GM23338 (cell line): ENCODE data around the gene CHP1. TPM values are rescaled to one million over a fixed set of nuclear protein-coding genes. Genes with fewer than 3 reads are reported as not detected.

Experiments used
- ATAC-seq: fragments of 200-7000 bp; cut with Tn5 transposase; 3 replicates; pipeline ENCODE4 v1.9.1; 2020
- DNase-seq: peaks from one replicate; pipeline ENCODE4 v3.0.0-alpha.2; 2015; ENCODE audit warnings: low spot score
- H2AFZ ChIP-seq: fragments of 200-600 bp; sonication (generic); 2 replicates; pipeline ENCODE4 v1.8.0; 2016; ENCODE audit warnings: antibody characterized with exemption, mild to moderate bottlenecking, moderate library complexity
- H3F3A ChIP-seq: fragments of 200-600 bp; sonication (generic); replicated peaks from 2 replicates; pipeline ENCODE4 v1.8.0; 2017; ENCODE audit warnings: antibody characterized with exemption, mixed run types, low read depth
- H3K27ac ChIP-seq: fragments of 200-600 bp; sonication (generic); 2 replicates; pipeline ENCODE4 v1.6.1; 2016; ENCODE audit warnings: low read depth
- H3K27me3 ChIP-seq: fragments of 200-600 bp; sonication (generic); 2 replicates; pipeline ENCODE4 v1.8.0; 2016; ENCODE audit warnings: mild to moderate bottlenecking, mixed run types, moderate library complexity; ENCODE audit not compliant: insufficient read depth
- H3K36me3 ChIP-seq: fragments of 200-600 bp; sonication (generic); 2 replicates; pipeline ENCODE4 v1.8.0; 2016; ENCODE audit warnings: mild to moderate bottlenecking; ENCODE audit not compliant: insufficient read depth
- H3K4me1 ChIP-seq: fragments of 200-600 bp; sonication (generic); 2 replicates; pipeline ENCODE4 v1.8.0; 2016; ENCODE audit warnings: mild to moderate bottlenecking, moderate library complexity; ENCODE audit not compliant: insufficient read depth
- H3K4me2 ChIP-seq: fragments of 200-600 bp; sonication (generic); 2 replicates; pipeline ENCODE4 v1.7.1; 2017; ENCODE audit warnings: mixed run types
- H3K4me3 ChIP-seq: fragments of 200-600 bp; sonication (generic); 2 replicates; pipeline ENCODE4 v1.6.1; 2016; ENCODE audit warnings: mixed run types
- H3K79me2 ChIP-seq: fragments of 200-600 bp; sonication (generic); replicated peaks from 2 replicates; pipeline ENCODE4 v1.8.0; 2017; ENCODE audit warnings: mild to moderate bottlenecking; ENCODE audit not compliant: insufficient read depth
- H3K9me2 ChIP-seq: fragments of 200-600 bp; sonication (generic); 2 replicates; pipeline ENCODE4 v1.8.0; 2017; ENCODE audit not compliant: insufficient read depth
- H4K20me1 ChIP-seq: fragments of 200-600 bp; sonication (generic); replicated peaks from 2 replicates; pipeline ENCODE4 v1.8.0; 2017; ENCODE audit warnings: mild to moderate bottlenecking; ENCODE audit not compliant: insufficient read depth
- H3K27ac Mint-ChIP-seq: 2 replicates; pipeline ENCODE4 v1.8.0; 2020; ENCODE audit warnings: inconsistent platforms, mild to moderate bottlenecking, moderate library complexity, mixed read lengths
- H3K27me3 Mint-ChIP-seq: 3 replicates; pipeline ENCODE4 v1.8.0; 2022; ENCODE audit warnings: low read depth, mild to moderate bottlenecking, moderate library complexity, mixed read lengths, inconsistent platforms; ENCODE audit not compliant: insufficient read depth, poor library complexity
- H3K36me3 Mint-ChIP-seq: 3 replicates; pipeline ENCODE4 v1.8.0; 2021; ENCODE audit warnings: low read depth, mild to moderate bottlenecking, inconsistent platforms, moderate library complexity, mixed read lengths
- H3K4me1 Mint-ChIP-seq: 3 replicates; pipeline ENCODE4 v1.8.0; 2020; ENCODE audit warnings: mild to moderate bottlenecking, inconsistent platforms, mixed read lengths
- H3K4me3 Mint-ChIP-seq: 3 replicates; pipeline ENCODE4 v1.8.0; 2021; ENCODE audit warnings: moderate library complexity, mild to moderate bottlenecking, inconsistent platforms, mixed read lengths
- H3K9me3 Mint-ChIP-seq: 3 replicates; pipeline ENCODE4 v1.8.0; 2020; ENCODE audit warnings: moderate library complexity, mild to moderate bottlenecking, inconsistent platforms, mixed read lengths
- CREB1 ChIP-seq: fragments of 250-450 bp; sonication (Bioruptor Pico); IDR thresholded peaks from 2 replicates; pipeline ENCODE4 v1.5.0; 2020; ENCODE audit warnings: low read depth, mild to moderate bottlenecking, moderate library complexity
- EZH2 ChIP-seq: fragments of 200-600 bp; sonication (generic); IDR thresholded peaks from one replicate; pipeline ENCODE4 v1.8.0; 2017; ENCODE audit warnings: antibody characterized with exemption, mild to moderate bottlenecking, low read depth; ENCODE audit not compliant: unreplicated experiment
- EZH2phosphoT487 ChIP-seq: fragments of 200-600 bp; sonication (generic); IDR thresholded peaks from one replicate; pipeline ENCODE4 v1.8.1; 2018; ENCODE audit warnings: antibody characterized with exemption; ENCODE audit not compliant: unreplicated experiment
- NANOG ChIP-seq: IDR thresholded peaks from 2 replicates; pipeline ENCODE4 v1.6.1; 2016; ENCODE audit warnings: antibody characterized with exemption, borderline replicate concordance
- POLR2AphosphoS5 ChIP-seq: IDR thresholded peaks from 2 replicates; pipeline ENCODE4 v1.6.1; 2016; ENCODE audit warnings: antibody characterized with exemption, low read depth
- ZNF114 ChIP-seq: fragments of 250-450 bp; sonication (Bioruptor Pico); IDR thresholded peaks from 2 replicates; pipeline ENCODE4 v1.5.0; 2020; ENCODE audit warnings: mild to moderate bottlenecking, moderate library complexity
- ZNF331 ChIP-seq: fragments of 250-450 bp; sonication (Bioruptor Pico); IDR thresholded peaks from 2 replicates; pipeline ENCODE4 v1.5.0; 2020; ENCODE audit warnings: low read depth, mild to moderate bottlenecking, moderate library complexity
- polyA plus RNA-seq: library from polyadenylated mRNA; unstranded; fragments of >200 nt; fragmentation: Nextera tagmentation; extraction: Ambion mirVana; gene quantifications from 2 replicates; pipeline ENCODE4 v1.2.1, GENCODE V29; 2016
- total RNA-seq: library from RNA; depleted of rRNA; stranded (reverse); fragments of >200 nt; shearing (Covaris generic); gene quantifications from 2 replicates; pipeline ENCODE4 v1.2.3, GENCODE V29; 2014
- TF ChIP-seq, protein P1 (sequence below): IDR thresholded peaks from one replicate; pipeline ENCODE4 v1.6.1; 2018; ENCODE audit warnings: antibody characterized with exemption; ENCODE audit not compliant: unreplicated experiment
- TF ChIP-seq, protein P2 (sequence below): fragments of 250-450 bp; sonication (Bioruptor Pico); IDR thresholded peaks from 2 replicates; pipeline ENCODE4 v1.5.0; 2020; ENCODE audit warnings: mild to moderate bottlenecking, moderate library complexity
- TF ChIP-seq, protein P3 (sequence below): IDR thresholded peaks from 2 replicates; pipeline ENCODE4 v1.6.1; 2016; ENCODE audit warnings: antibody characterized with exemption
- TF ChIP-seq, protein P4 (sequence below), 2 experiments: fragments of 200-600 bp in 1 of 2; sonication (generic) in 1 of 2; conservative IDR thresholded peaks; 2 replicates each; pipeline versions ENCODE4 v1.5.1 to v1.6.1; 2016 to 2017; ENCODE audit warnings: antibody characterized with exemption in 2 of 2, low read depth in 2 of 2, mild to moderate bottlenecking in 2 of 2, moderate library complexity in 1 of 2

The CHP1 gene
- total and polyA plus RNA-seq, 2 experiments from 2014 or later = 62.3 to 109 TPM

DNA sequence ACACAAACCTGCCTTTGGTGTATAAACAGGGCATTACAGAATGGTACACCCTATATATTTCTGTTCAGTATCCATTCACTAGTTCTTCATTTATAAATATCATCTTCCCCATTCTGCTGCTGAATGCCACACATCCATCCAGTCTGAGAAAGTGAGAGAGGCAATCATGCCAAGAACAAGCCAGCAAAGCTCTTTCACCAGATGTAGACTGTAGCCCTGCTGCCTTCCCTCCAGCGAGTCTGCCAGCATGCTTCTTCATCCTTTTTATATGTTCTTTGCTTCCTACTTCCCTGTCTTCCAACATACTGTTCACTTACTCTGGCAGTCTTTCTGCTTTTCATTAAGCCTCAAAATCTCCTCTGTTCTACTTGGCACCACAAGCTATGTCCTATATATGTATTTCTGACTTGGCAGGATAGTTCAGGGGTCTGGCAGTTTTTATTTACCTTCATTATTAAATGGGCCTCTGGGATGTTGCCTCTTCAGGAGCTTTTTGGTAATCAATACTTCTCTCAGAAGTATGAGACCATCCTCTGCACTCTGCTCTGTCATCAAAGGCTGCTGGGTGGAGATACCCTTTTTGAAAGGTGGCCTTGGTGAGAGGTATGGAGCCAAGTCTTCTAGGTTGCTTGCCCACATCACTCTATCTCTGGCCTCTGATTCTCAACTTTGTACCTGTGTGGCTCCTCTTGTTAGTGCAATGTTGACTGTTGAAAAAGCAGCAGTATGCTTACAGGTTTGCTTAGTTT is 48.6 kb downstream of the CHP1 start:
- Histone ChIP-seq H3K9me2 (no peaks in the 10 kb centered on the region), H4K20me1 (no peaks in the 10 kb centered on the region), H3K4me1 (0 out of 2 replicates have a peak, but pooled peaks cover 5% of the 10 kb centered on the region), H3K27me3 (no peaks in the 10 kb centered on the region), H3K27ac (no peak overlapping the region), H3K36me3 (peaks cover 9% of the 10 kb centered on the region; the same call in 1 of the 2 replicates), H3F3A (peaks cover 3% of the 10 kb centered on the region; the same call in 1 of the 2 replicates), H2AFZ (no peak overlapping the region), H3K79me2 (peaks cover 8% of the 10 kb centered on the region), H3K4me2 (no peak overlapping the region), H3K4me3 (no peak overlapping the region)
- ATAC-seq (no peak), DNase-seq (no peak)
- peaks cover 11% of the 10 kb centered on the region for H3K27me3 Mint-ChIP-seq
- no peaks in the 10 kb centered on the region; the same call in 2 of the 3 replicates for H3K9me3 Mint-ChIP-seq
- H3K4me3 Mint-ChIP-seq = no peak overlapping the region
- H3K27ac Mint-ChIP-seq = no peak overlapping the region
- no peak for TF ChIP-seq EZH2
- no peak for TF ChIP-seq ZNF114 (CRISPR knock-in tag)
- TF ChIP-seq EZH2phosphoT487 = no peak
- no peak for TF ChIP-seq POLR2AphosphoS5
- TF ChIP-seq, protein P1, sequence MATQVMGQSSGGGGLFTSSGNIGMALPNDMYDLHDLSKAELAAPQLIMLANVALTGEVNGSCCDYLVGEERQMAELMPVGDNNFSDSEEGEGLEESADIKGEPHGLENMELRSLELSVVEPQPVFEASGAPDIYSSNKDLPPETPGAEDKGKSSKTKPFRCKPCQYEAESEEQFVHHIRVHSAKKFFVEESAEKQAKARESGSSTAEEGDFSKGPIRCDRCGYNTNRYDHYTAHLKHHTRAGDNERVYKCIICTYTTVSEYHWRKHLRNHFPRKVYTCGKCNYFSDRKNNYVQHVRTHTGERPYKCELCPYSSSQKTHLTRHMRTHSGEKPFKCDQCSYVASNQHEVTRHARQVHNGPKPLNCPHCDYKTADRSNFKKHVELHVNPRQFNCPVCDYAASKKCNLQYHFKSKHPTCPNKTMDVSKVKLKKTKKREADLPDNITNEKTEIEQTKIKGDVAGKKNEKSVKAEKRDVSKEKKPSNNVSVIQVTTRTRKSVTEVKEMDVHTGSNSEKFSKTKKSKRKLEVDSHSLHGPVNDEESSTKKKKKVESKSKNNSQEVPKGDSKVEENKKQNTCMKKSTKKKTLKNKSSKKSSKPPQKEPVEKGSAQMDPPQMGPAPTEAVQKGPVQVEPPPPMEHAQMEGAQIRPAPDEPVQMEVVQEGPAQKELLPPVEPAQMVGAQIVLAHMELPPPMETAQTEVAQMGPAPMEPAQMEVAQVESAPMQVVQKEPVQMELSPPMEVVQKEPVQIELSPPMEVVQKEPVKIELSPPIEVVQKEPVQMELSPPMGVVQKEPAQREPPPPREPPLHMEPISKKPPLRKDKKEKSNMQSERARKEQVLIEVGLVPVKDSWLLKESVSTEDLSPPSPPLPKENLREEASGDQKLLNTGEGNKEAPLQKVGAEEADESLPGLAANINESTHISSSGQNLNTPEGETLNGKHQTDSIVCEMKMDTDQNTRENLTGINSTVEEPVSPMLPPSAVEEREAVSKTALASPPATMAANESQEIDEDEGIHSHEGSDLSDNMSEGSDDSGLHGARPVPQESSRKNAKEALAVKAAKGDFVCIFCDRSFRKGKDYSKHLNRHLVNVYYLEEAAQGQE = no peak
- TF ChIP-seq, protein P2, sequence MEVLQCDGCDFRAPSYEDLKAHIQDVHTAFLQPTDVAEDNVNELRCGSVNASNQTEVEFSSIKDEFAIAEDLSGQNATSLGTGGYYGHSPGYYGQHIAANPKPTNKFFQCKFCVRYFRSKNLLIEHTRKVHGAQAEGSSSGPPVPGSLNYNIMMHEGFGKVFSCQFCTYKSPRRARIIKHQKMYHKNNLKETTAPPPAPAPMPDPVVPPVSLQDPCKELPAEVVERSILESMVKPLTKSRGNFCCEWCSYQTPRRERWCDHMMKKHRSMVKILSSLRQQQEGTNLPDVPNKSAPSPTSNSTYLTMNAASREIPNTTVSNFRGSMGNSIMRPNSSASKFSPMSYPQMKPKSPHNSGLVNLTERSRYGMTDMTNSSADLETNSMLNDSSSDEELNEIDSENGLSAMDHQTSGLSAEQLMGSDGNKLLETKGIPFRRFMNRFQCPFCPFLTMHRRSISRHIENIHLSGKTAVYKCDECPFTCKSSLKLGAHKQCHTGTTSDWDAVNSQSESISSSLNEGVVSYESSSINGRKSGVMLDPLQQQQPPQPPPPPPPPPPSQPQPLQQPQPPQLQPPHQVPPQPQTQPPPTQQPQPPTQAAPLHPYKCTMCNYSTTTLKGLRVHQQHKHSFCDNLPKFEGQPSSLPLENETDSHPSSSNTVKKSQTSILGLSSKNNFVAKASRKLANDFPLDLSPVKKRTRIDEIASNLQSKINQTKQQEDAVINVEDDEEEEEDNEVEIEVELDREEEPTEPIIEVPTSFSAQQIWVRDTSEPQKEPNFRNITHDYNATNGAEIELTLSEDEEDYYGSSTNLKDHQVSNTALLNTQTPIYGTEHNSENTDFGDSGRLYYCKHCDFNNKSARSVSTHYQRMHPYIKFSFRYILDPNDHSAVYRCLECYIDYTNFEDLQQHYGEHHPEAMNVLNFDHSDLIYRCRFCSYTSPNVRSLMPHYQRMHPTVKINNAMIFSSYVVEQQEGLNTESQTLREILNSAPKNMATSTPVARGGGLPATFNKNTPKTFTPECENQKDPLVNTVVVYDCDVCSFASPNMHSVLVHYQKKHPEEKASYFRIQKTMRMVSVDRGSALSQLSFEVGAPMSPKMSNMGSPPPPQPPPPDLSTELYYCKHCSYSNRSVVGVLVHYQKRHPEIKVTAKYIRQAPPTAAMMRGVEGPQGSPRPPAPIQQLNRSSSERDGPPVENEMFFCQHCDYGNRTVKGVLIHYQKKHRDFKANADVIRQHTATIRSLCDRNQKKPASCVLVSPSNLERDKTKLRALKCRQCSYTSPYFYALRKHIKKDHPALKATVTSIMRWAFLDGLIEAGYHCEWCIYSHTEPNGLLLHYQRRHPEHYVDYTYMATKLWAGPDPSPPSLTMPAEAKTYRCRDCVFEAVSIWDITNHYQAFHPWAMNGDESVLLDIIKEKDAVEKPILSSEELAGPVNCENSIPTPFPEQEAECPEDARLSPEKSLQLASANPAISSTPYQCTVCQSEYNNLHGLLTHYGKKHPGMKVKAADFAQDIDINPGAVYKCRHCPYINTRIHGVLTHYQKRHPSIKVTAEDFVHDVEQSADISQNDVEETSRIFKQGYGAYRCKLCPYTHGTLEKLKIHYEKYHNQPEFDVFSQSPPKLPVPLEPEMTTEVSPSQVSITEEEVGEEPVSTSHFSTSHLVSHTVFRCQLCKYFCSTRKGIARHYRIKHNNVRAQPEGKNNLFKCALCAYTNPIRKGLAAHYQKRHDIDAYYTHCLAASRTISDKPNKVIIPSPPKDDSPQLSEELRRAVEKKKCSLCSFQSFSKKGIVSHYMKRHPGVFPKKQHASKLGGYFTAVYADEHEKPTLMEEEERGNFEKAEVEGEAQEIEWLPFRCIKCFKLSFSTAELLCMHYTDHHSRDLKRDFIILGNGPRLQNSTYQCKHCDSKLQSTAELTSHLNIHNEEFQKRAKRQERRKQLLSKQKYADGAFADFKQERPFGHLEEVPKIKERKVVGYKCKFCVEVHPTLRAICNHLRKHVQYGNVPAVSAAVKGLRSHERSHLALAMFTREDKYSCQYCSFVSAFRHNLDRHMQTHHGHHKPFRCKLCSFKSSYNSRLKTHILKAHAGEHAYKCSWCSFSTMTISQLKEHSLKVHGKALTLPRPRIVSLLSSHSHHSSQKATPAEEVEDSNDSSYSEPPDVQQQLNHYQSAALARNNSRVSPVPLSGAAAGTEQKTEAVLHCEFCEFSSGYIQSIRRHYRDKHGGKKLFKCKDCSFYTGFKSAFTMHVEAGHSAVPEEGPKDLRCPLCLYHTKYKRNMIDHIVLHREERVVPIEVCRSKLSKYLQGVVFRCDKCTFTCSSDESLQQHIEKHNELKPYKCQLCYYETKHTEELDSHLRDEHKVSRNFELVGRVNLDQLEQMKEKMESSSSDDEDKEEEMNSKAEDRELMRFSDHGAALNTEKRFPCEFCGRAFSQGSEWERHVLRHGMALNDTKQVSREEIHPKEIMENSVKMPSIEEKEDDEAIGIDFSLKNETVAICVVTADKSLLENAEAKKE (CRISPR knock-in tag) = no peak
- TF ChIP-seq, protein P3, sequence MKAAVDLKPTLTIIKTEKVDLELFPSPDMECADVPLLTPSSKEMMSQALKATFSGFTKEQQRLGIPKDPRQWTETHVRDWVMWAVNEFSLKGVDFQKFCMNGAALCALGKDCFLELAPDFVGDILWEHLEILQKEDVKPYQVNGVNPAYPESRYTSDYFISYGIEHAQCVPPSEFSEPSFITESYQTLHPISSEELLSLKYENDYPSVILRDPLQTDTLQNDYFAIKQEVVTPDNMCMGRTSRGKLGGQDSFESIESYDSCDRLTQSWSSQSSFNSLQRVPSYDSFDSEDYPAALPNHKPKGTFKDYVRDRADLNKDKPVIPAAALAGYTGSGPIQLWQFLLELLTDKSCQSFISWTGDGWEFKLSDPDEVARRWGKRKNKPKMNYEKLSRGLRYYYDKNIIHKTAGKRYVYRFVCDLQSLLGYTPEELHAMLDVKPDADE = no peak
- TF ChIP-seq NANOG = no peak
- no peak for TF ChIP-seq ZNF331 (CRISPR knock-in tag)
- TF ChIP-seq, protein P4, sequence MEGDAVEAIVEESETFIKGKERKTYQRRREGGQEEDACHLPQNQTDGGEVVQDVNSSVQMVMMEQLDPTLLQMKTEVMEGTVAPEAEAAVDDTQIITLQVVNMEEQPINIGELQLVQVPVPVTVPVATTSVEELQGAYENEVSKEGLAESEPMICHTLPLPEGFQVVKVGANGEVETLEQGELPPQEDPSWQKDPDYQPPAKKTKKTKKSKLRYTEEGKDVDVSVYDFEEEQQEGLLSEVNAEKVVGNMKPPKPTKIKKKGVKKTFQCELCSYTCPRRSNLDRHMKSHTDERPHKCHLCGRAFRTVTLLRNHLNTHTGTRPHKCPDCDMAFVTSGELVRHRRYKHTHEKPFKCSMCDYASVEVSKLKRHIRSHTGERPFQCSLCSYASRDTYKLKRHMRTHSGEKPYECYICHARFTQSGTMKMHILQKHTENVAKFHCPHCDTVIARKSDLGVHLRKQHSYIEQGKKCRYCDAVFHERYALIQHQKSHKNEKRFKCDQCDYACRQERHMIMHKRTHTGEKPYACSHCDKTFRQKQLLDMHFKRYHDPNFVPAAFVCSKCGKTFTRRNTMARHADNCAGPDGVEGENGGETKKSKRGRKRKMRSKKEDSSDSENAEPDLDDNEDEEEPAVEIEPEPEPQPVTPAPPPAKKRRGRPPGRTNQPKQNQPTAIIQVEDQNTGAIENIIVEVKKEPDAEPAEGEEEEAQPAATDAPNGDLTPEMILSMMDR (conservative IDR thresholded peaks at IDR 0.05; ENCODE audit: low read depth in 2 of 2) = no peak
- no peak for TF ChIP-seq CREB1
- H3K4me1 Mint-ChIP-seq = peaks cover 12% of the 10 kb centered on the region; the same call in 2 of the 3 replicates
- peaks cover 26% of the 10 kb centered on the region for H3K36me3 Mint-ChIP-seq
